HCEC 1CT (cell line): ENCODE measurements around the gene C17orf107.
A peak's percentile ranks its signal among the peaks of the same experiment; 100 is the strongest.

Experiments used
- DNase-seq: peaks from one replicate; pipeline ENCODE4 v3.0.0-alpha.2; 2017

C17orf107 gene

GRCh38 chr17:4938688-4939545 lies 39.6 kb downstream of the C17orf107 start:
- no peak for DNase-seq

DNA sequence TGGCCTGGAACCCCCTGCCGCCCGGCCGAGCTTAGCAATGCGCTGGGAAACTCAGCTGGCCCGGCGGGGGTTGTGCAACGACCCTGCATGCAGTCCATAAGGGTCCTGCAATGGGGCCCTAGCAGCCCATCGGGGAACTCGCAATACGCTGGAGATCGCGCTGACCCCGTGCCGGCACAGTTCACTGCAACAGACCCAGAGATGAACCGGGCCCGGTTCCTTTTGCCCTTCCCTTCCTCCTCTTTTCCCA lies 40.1 kb downstream of the C17orf107 start:
- DNase-seq: no peak

- peak; percentile 100 for DNase-seq
Measured at GRCh38 chr17:4939796-4940554, 40.6 kb downstream of the C17orf107 start, which contains the start of the genes RNF167 and SLC25A11. RNF167 (plus strand) TSS chr17:4940268; CDS start chr17:4940910, 642 bp downstream. SLC25A11 (minus strand) TSS chr17:4940046; CDS start chr17:4939910, 136 bp downstream.

- no peak for DNase-seq
Measured at GRCh38 chr17:4940555-4941318, 41.4 kb downstream of the C17orf107 start.

DNA sequence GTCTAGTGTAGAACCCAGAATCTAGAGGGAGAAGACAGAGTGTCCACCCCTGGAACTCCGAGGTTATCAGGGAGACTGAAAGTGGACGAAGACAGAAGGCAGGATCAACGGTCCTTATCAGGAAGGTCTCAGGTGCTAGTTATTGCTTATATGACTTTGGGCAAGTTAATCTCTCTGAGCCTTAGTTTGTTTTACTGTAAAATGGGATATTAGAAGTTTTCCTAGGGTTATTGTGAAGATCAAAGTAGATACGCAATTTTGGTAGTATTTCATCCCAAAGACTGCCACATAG lies 41.9 kb downstream of the C17orf107 start:
- DNase-seq: no peak

GRCh38 chr17:4942760-4943508 lies 43.6 kb downstream of the C17orf107 start:
- no peak for DNase-seq

DNA sequence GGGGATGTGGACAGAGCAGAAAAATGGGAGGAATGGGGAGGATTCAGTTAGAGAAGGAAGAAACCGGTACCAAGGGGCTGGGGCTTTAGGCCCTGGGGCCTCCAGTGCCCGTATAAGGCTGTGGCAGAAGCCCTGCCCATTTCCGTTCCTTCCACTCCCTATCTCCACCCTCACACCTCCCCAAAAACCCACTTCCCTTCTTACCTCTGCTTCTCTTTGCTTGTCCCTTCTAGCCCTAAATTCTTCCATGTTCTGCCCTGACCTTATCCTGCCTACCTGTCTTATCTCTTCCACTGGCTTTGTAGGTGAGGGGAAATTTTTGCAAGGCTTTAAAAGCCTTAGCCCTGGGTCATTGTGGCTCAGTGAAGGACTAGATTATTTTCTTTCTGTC lies 44.8 kb downstream of the C17orf107 start:
- no peak for DNase-seq

DNA sequence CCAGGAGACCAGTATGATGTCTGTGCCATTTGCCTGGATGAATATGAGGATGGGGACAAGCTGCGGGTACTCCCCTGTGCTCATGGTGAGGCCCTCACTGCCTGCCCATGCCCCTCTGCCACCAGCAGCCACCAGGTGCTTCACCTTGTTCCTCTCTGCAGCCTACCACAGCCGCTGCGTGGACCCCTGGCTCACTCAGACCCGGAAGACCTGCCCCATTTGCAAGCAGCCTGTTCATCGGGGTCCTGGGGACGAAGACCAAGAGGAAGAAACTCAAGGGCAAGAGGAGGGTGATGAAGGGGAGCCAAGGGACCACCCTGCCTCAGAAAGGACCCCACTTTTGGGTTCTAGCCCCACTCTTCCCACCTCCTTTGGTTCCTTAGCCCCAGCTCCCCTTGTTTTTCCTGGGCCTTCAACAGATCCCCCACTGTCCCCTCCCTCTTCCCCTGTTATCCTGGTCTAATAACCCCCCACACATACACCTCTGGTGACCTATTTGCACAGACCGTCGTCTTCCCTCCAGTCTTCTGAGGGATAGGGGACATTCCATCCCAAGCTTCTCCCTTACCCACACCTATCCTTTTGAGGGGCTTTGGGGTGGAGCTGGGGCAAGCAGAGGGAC lies 45.3 kb downstream of the C17orf107 start:
- DNase-seq: no peak

DNA sequence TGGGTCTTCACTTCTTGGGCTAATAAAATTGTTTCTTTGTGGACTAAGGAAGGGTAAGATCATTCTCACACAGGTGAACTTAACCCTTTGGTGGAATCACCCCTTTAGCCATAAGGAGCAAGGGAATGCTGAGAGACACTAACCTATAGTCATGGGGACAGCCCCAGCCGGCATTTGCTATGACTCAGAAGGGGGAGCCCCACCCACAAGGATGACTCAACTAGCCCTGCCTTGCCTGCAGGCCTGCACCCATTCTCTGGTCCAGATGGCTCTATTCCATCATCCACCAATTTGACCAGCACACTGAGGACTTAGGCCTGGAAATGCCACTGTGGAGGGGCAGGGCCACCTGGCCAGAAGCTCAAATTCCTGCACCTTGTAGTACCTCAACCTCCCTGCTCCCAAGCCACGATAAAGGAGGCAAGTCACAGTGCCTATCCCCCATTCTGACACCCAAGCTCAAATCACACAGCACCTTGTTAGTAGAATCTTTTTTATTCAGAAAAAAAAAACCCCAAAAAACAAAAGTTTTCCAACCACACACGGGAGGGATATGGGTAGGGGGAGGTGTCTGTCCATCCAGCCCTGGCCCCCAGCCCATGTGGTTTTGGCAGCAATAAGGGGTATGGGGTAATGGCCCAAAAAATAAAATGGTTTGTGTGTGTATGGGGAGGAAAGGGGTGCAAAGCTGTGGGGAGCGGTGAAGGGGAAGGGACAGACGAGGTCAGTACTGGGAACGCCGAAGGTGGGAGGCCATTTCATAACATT lies 46.0 kb downstream of the C17orf107 start:
- DNase-seq: peak; percentile 94

DNA sequence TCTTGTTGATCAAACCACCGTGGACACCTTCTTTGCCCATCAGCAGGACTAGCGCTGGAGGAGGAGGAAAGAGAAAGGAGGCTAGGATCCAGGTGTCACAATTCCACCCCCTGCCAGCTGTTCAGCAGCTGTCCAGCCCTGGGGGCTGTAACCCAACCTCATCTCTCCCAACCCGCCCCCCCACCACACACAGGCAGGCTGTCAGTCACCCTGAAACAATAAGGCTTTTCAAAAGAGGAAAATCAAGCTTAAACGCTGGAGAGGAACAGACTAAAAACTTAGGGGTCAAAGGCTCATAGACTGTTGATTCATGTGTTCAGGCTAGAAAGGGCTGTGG lies 46.6 kb downstream of the C17orf107 start:
- no peak for DNase-seq

DNA sequence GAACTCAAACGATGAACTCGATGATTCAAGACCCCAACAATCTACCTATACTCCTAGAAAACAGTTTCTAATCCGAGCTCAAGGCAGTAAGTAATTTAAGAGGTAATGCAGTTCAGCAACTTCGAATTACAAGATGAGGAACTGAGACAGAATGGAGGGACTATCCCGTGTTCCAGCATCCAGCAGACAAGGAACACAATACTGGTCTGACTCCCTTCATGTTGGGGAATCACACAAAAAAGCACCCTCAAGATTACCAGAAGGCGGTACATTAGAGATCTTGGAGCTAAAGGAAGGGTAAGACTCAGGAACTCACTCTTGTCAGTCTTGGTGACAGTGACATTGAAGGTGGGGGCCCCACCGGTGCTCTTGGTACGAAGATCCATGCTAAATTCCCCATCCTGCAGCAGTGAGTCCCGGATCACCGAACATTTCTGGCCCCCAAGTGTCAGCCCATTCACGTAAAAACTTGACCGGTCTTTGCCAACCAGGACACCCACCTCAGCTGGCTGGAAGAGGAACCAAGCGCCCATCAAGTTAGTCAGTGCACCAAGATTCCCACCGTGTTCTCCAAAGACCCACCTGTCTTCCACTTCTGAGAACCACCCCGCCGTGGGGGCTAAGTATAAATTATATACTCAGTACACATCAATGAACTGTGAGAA lies 47.1 kb downstream of the C17orf107 start:
- no peak for DNase-seq

- DNase-seq: peak; percentile 16
Measured at GRCh38 chr17:4947010-4947410, 47.7 kb downstream of the C17orf107 start.

DNA sequence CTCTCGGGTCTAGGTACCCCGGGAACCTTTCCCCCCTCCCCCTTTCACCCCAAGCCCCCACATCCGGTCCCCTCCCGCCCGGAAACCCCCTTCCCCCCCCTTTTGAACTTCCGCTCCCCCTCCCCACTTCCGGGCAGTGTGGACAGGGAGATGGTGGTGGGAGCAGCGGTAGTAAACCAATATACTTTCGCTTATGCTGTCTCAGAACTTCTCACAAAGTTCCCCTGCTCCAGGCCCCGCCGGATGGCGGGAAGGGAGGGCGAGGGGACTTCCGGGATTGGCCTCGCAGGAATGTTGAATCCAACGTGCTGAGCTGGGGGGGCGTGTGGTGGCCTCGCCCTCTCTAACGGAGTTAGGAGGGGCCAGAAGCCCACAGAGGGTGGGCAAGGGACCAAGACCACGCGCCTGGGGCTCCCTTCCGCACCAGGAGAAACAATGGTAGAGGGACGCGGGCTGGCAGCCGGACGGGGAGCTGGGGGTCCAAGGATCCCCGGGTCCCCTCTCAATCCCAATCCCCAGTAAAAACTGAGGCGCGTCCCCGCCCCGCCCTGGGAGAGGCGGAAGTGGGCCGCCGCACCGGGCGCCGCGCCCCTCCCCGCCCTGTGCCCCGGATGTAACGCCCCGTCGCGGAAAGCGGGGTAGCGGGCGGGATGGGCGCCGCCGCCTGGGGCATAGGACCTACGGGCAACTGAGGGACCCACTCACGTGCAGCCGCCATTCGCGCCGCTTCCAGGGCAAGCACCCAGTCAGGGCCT lies 48.3 kb downstream of the C17orf107 start:
- peak; percentile 43 for DNase-seq

- DNase-seq: peak; percentile 93
Measured at GRCh38 chr17:4948166-4948930, 49.0 kb downstream of the C17orf107 start, which contains the start of gene PFN1. PFN1 (minus strand) TSS chr17:4948530; CDS start chr17:4948394, 136 bp downstream.

DNA sequence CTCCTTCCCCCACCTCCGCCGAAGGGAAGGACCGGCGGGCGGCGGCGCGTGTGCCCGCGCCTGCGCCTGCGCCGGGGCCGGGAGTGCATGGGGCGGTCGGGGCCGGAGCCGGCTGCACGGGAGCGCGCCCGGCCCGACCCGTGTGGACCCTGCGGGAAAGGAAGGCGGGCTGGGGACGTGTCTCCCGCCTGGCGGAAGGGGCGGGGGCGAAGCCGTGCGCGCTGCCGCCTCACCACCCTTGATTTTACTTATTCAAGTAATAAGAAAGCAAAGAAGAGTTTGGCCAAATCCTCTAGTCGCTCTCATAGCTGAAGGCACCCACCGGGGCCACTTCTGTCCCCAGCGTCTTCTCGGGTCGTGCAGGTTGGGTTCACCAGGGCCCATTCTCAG lies 49.6 kb downstream of the C17orf107 start:
- DNase-seq: peak; percentile 92

- DNase-seq: peak; percentile 65
Measured at GRCh38 chr17:4949321-4950074, 50.2 kb downstream of the C17orf107 start.

DNA sequence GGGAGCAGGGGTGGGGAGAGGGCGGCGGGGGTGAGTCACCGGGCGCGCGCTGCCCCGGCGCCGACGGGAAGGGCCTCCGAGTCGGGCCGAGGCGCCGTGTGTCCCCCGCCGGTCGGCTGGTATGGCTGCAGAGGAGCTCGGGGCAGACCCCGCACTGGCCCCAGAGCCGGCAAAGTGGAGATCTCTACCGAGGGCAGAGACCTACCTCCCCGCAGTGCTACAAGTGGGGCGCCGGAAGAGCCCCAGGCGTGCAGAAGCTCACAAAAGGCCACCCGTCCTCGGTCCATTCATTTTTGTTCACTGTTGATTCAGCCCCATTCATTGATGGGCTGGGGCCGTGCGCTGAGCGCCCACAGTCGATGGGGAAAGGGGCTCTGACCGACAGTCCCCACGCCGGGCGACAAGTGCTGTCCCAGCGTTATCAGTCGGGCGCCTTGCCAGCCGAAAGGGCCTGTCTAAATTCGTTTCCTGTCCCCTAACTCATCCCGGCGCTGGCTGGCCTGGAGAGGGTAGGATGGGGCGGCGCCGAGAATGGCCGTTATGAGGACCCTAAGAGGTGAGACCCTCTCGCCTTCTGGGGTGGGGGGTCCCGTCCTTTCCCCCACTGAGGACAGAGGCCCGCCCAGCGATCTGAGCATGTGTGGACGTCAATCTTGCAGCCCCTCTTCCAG lies 50.9 kb downstream of the C17orf107 start:
- peak; percentile 60 for DNase-seq

GRCh38 chr17:4950746-4951204 lies 51.4 kb downstream of the C17orf107 start, which contains the start of gene ENO3:
ENO3 (plus strand) TSS chr17:4951119; CDS start chr17:4951830, 711 bp downstream.
- no peak for DNase-seq
